ENCODE results near the gene DLX5. TPM values are rescaled to one million over a fixed set of nuclear protein-coding genes. Genes with fewer than 3 reads are reported as not detected.

DLX5 gene
- not detected in 5 replicates for total RNA-seq (2022; extraction: Qiagen RNA extraction; ENCODE audit: low read depth)

GRCh38 chr7:97024209-97025129 is at the start of gene DLX5:
Gene DLX5, minus strand, starts transcription at chr7:97024831. Its CDS starts 208 bp downstream, at chr7:97024623.

GRCh38 chr7:97005183-97006054 is 19.2 kb downstream of the DLX5 start, which contains the start of gene DLX6:
Gene DLX6, plus strand, starts transcription at chr7:97005553. Its CDS starts 425 bp downstream, at chr7:97005978.

Other genes starting within 250 kb of the DLX5 start
- gene DLX6, start 19.3 kb downstream of the DLX5 start, total RNA-seq (2022; extraction: Qiagen RNA extraction; ENCODE audit: low read depth): not detected in 5 replicates
- gene SDHAF3, start 92.9 kb upstream of the DLX5 start, total RNA-seq (2022; extraction: Qiagen RNA extraction; ENCODE audit: low read depth): 16.5 to 38.8 TPM (median 20.2 TPM) in 5 replicates